Activated CD8-positive, alpha-beta memory T cell treated with anti-CD3 and anti-CD28 coated beads, Interleukin-2, amount 10 ng/mL, durations not matched to agents 7 days and 5 days (primary cell): ENCODE data around the gene KCNN1. TPM values are rescaled to one million over a fixed set of nuclear protein-coding genes. Genes with fewer than 3 reads are reported as not detected.
A peak's percentile ranks its signal among the peaks of the same experiment; 100 is the strongest.
"Not testable (repeated sequence)": the region's sequence is repeated elsewhere in the genome, so short reads cannot be mapped to it uniquely, and the experiment has no call there.

Source experiments
- ATAC-seq: fragments of 150-1000 bp; cut with Tn5 transposase; one replicate; pipeline ENCODE4 v1.10.0; 2021; ENCODE audit warnings: moderate library complexity
- CTCF ChIA-PET: fragments of 350-600 bp; sonication (Branson Sonifier 250); formaldehyde crosslinking; loops from one replicate; lab custom pipeline; 2021; ENCODE audit warnings: antibody characterized with exemption; lab: Charles Lee
- DNase-seq: peaks from one replicate; pipeline ENCODE4 v3.0.0-alpha.2; 2020
- H3K27ac Mint-ChIP-seq: one replicate; pipeline ENCODE4 v1.8.0; 2021; ENCODE audit warnings: mild to moderate bottlenecking, mixed read lengths
- H3K27me3 Mint-ChIP-seq: one replicate; pipeline ENCODE4 v1.8.0; 2021; ENCODE audit warnings: mixed read lengths
- H3K36me3 Mint-ChIP-seq: one replicate; pipeline ENCODE4 v1.8.0; 2021; ENCODE audit warnings: mild to moderate bottlenecking, mixed read lengths
- H3K4me1 Mint-ChIP-seq: one replicate; pipeline ENCODE4 v1.8.0; 2021; ENCODE audit warnings: mixed read lengths
- H3K4me3 Mint-ChIP-seq: one replicate; pipeline ENCODE4 v1.8.0; 2021; ENCODE audit warnings: mild to moderate bottlenecking, moderate library complexity, mixed read lengths
- H3K9me3 Mint-ChIP-seq: one replicate; pipeline ENCODE4 v1.8.0; 2022; ENCODE audit warnings: low read depth, mixed read lengths
- total RNA-seq, 2 experiments: library from RNA; stranded (reverse); gene quantifications; one replicate each; pipeline ENCODE4 v1.2.3, GENCODE V29; 2021

KCNN1 gene
- total RNA-seq = under 1 TPM in 1 of 2 experiments, not detected in 1; 0.21 TPM

DNA sequence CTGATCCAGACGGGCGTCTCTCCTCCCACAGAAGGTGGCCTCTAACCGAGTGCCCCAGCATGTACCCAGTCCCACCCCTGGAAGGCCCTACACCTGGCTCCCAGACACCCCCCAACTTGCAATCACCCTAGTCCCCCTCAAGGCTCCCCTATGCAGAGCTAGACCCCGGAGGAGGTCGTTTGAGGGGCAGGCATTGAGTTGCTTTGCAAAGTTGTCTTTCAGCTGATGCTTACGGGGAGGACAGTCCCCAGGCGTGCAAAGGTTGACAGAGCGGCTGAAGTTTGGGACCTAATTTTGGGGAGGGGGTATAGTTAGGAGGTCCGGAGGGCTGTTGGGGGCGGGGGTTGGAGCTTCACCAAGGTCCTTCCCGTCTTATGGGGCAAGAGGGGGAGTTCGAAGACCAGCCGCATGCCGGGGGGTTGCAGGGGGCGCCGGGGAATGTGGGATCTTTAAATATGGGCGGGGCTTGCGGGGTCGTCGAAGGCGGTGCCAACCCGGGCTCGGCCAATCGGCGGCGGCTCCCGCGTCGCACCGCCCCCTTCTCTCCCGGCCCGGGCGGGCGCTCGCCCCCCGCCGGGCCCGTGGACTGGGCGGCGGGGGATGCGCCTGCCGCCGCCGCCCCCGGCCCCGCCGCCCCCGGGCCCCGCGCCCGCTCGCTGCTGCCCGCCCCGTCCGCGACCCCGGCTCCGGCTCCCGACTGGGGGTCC is at the start of gene KCNN1:
KCNN1 (plus strand) TSS at position 558 of the 707 bp plus-strand sequence. CDS start 6,782 bp downstream, outside the sequence.
- ATAC-seq = peak; percentile 12
- H3K36me3 Mint-ChIP-seq = no peaks in the 10 kb centered on the region
- CTCF ChIA-PET = interaction anchor here (6.9 kb wide), 1 partner anchor 29 kb away, joined by 34 read pairs; no protein-coding TSS in a partner anchor
- no peak for DNase-seq
- no peak within 1 kb of the TSS for H3K4me3 Mint-ChIP-seq
- H3K4me1 Mint-ChIP-seq = peaks cover 2% of the 10 kb centered on the region
- H3K27ac Mint-ChIP-seq = no peak within 1 kb of the TSS
- no peaks in the 10 kb centered on the region for H3K9me3 Mint-ChIP-seq
- peaks cover 46% of the 10 kb centered on the region for H3K27me3 Mint-ChIP-seq

DNA sequence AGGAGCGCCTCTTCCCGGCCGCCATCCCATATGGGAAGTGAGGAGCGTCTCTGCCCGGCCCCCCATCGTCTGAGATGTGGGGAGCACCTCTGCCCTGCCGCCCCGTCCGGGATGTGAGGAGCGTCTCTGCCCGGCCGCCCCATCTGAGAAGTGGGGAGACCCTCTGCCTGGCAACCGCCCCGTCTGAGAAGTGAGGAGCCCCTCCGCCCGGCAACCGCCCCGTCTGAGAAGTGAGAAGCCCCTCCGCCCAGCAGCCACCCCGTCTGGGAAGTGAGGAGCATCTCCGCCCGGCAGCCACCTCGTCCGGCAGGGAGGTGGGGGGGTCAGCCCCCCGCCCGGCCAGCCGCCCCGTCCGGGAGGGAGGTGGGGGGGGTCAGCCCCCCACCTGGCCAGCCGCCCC is 48.8 kb upstream of the KCNN1 start:
- H3K27me3 Mint-ChIP-seq, H3K27ac Mint-ChIP-seq, DNase-seq, CTCF ChIA-PET, ATAC-seq, H3K4me1 Mint-ChIP-seq, H3K4me3 Mint-ChIP-seq, H3K9me3 Mint-ChIP-seq, H3K36me3 Mint-ChIP-seq: not testable (repeated sequence)

DNA sequence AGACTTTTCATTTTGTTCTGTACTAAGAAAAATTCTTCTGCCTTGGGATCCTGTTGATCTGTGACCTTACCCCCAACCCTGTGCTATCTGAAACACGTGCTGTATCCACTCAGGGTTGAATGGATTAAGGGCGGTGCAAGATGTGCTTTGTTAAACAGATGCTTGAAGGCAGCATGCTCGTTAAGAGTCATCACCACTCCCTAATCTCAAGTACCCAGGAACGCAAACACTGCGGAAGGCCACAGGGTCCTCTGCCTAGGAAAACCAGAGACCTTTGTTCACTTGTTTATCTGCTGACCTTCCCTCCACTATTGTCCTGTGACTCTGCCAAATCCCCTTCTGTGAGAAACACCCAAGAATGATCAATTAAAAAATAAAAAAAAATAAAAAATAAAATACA is 47.8 kb upstream of the KCNN1 start:
- CTCF ChIA-PET = interaction anchor here (0.7 to 2.1 kb wide), 3 partner anchors 14 to 60 kb away, joined by 3 to 5 read pairs (median 3); partner anchors contain the start of genes CCDC124 and RPL18A
- not testable (repeated sequence) for H3K4me1 Mint-ChIP-seq, DNase-seq, H3K27me3 Mint-ChIP-seq, H3K36me3 Mint-ChIP-seq, H3K4me3 Mint-ChIP-seq, H3K9me3 Mint-ChIP-seq, H3K27ac Mint-ChIP-seq, ATAC-seq

DNA sequence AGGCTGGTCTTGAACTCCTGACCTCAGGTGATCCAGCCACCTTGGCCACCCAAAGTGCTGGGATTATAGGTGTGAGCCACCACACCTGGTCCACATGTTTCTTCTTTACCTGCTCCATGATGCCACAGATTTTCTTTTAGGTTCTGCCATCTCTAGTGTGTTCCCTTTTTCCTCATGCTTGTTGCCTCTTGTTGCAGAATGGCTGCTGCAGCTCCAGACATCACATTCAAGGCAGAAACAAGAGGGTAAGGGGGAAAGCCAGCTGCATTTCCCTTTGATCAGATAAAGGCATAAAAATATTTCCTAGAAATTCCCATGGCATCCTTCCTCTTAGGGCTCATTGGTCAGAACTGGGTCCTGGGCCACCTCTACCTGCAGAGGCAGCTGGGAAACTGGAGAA is 46.4 kb upstream of the KCNN1 start:
- ATAC-seq (no peak), DNase-seq (no peak)
- Mint-ChIP-seq H3K27me3 (peaks cover 3% of the 10 kb centered on the region), H3K36me3 (no peaks in the 10 kb centered on the region), H3K4me3 (no peak overlapping the region), H3K9me3 (no peaks in the 10 kb centered on the region), H3K27ac (no peak overlapping the region), H3K4me1 (no peaks in the 10 kb centered on the region)
- CTCF ChIA-PET = interaction anchor here (1.2 to 2.1 kb wide), 2 partner anchors 12 to 61 kb away, joined by 3 to 5 read pairs; partner anchors contain the start of genes CCDC124 and RPL18A

DNA sequence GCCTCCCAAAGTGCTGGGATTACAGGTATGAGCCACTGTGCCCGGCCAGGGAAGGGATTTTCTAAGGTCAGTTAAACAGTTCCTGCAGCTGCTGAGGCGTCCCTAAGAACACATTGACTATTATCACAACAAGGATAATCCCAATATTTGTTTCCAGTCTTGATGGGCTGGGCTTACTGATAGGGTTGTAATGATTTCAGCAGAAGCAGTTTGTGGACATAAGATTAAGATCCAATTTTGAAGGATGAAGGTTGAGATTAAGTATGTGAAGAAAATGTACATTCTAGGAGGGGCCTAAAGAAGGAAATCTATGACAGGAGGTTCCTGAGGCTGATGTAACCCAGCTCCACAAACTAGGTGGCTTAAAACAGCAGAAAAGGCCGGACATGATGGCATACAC is 44.8 kb upstream of the KCNN1 start:
- no peaks in the 10 kb centered on the region for H3K36me3 Mint-ChIP-seq
- CTCF ChIA-PET = interaction anchor here (0.8 kb wide), 1 partner anchor 63 kb away, joined by 4 read pairs; no protein-coding TSS in a partner anchor
- H3K9me3 Mint-ChIP-seq = no peaks in the 10 kb centered on the region
- H3K27me3 Mint-ChIP-seq = peaks cover 7% of the 10 kb centered on the region
- peaks cover 2% of the 10 kb centered on the region for H3K4me1 Mint-ChIP-seq
- ATAC-seq (no peak), DNase-seq (no peak)
- H3K4me3 Mint-ChIP-seq = no peak overlapping the region
- H3K27ac Mint-ChIP-seq = no peak overlapping the region

DNA sequence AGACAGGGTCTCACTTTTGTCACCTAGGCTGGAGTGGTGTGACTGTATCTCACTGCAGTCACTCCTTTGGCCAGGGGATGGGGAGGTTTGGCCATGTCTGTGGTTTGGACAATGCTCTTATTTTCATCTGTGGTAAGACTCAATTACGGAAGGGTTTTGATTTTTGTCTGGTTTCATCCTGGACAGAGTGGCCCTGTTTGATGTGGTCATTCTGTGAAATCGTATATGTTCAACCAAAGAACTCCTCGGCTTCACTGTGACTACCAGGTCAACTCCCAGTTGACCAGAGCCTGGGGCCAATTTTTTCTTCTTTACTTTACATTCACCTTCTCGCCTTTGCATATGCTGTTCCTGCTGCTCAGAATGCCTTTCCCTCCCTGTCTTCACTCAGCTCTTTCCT is 40.9 kb upstream of the KCNN1 start:
- CTCF ChIA-PET = interaction anchor here (1.5 kb wide), 1 partner anchor 67 kb away, joined by 5 read pairs; the partner anchor contains the start of gene RPL18A
- Mint-ChIP-seq H3K27ac (no peak overlapping the region), H3K9me3 (no peaks in the 10 kb centered on the region)

DNA sequence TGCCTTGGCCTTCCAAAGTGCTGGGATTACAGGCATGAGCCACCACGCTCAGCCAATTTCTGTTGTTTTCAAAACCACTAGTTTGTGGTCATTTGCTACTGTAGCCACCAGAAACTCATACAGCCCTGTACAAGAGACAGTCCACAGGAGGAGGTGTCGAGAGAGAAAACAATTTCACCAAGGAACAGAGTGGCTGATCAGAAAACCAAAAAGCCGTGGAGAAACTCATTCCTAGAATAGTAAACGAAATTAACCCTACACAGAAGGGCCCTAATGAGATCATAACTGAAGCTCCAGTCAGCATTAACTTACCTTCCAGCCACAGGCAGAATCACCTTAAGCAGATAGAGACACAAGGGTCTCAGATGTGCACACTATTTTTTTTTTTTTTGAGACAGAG is 37.9 kb upstream of the KCNN1 start:
- Mint-ChIP-seq H3K4me3 (no peak overlapping the region), H3K27ac (no peak overlapping the region), H3K36me3 (no peaks in the 10 kb centered on the region), H3K9me3 (no peaks in the 10 kb centered on the region), H3K27me3 (peaks cover 4% of the 10 kb centered on the region), H3K4me1 (peaks cover 35% of the 10 kb centered on the region)
- DNase-seq (no peak), ATAC-seq (no peak)
- CTCF ChIA-PET = interaction anchor here (5.1 to 12.7 kb wide), 4 partner anchors 17 to 71 kb away, joined by 55 to 361 read pairs (median 189); partner anchors contain the start of genes RPL18A and SLC5A5

More for the DNA sequence above, 40.9 kb upstream of the KCNN1 start:
- no peak overlapping the region for H3K4me3 Mint-ChIP-seq
- peaks cover 18% of the 10 kb centered on the region for H3K4me1 Mint-ChIP-seq
- H3K36me3 Mint-ChIP-seq = no peaks in the 10 kb centered on the region
- DNase-seq (no peak), ATAC-seq (no peak)
- H3K27me3 Mint-ChIP-seq = peaks cover 7% of the 10 kb centered on the region

DNA sequence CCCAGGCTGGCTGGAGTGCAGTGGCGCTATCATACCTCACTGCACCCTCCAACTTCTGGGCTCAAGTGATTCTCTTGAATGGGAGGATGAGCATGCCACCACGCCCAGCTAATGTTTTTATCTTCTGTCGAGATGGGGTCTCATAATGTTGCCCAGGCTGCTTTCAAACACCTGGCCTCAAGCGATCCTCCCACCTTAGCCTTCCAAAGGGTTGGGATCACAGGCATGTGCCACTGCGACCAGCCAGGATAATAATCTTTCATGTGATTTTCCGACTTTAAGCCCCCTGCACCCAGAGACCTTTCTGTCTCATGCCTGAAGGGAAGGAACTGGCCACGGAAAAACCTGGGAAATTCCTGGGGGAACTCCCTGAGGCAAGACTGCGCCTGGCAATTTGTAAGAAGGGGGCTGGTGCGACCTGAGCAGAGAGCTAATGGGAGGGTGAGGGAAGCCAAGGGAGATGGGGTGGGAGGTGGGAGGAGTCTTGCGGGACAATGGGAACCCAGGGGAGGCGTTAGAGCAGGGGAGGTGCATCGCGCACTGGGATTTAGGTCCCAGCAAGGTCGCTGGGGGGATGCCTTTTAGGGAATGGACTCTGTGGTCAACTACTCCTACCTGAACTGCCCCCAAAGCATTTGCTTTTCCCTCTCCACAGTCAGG is 35.2 kb upstream of the KCNN1 start:
- no peaks in the 10 kb centered on the region for H3K9me3 Mint-ChIP-seq
- no peaks in the 10 kb centered on the region for H3K36me3 Mint-ChIP-seq
- ATAC-seq = no peak
- peak overlapping the region; percentile 36 for H3K4me3 Mint-ChIP-seq
- peaks cover 3% of the 10 kb centered on the region for H3K27me3 Mint-ChIP-seq
- H3K27ac Mint-ChIP-seq = no peak overlapping the region
- H3K4me1 Mint-ChIP-seq = peaks cover 39% of the 10 kb centered on the region
- DNase-seq = no peak
- CTCF ChIA-PET = interaction anchor here (0.7 to 12.7 kb wide), 14 partner anchors 14 to 325 kb away, joined by 3 to 361 read pairs (median 14); partner anchors contain the start of genes RPL18A and SLC5A5

DNA sequence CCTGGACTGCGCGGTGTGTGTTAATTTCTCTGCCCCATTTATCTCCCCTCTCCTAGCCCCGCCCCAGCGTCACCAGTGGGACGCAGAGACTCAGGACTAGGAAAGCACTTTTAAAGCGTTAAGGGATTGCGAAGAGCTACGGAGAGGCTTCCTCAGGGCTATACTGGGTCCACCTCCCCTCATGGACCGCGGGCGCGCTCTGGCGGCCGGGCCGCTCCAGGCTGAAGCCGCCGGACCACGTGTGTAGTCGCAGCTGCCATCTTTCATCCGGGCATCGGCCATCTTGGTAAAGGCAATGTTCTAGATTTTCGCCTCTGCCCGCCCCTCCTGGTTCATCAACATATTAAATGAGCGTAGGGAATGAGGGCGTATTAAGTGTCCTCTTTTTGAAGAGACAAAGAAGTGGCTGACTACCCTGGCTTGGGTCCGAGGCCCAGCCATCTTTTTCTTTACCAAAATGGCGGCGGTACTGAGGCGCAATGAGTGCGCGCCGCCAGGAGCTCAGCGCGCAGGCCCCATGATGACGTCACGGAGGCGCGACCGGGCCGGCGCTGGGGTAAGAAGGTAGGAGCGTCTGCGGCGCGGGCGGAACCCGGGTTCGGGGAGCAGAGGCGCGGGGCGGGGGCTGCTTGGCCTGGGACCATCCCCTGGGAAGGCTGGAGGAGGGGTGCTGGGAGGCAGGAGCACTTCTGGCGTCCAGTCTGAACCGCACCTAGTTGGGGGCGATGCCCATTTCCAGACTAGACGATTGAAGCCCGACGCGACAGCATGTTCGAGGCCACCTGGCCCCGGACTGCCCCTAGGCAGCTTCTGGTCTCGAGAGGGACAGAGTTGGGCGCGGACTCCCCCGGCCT is 34.2 kb upstream of the KCNN1 start, which contains the start of gene CCDC124:
CCDC124 (plus strand) TSS at position 531 of the 854 bp plus-strand sequence. CDS start 3,406 bp downstream, outside the sequence.
- ATAC-seq = peak; percentile 98
- peak within 1 kb of the TSS; percentile 77 for H3K4me3 Mint-ChIP-seq

DNA sequence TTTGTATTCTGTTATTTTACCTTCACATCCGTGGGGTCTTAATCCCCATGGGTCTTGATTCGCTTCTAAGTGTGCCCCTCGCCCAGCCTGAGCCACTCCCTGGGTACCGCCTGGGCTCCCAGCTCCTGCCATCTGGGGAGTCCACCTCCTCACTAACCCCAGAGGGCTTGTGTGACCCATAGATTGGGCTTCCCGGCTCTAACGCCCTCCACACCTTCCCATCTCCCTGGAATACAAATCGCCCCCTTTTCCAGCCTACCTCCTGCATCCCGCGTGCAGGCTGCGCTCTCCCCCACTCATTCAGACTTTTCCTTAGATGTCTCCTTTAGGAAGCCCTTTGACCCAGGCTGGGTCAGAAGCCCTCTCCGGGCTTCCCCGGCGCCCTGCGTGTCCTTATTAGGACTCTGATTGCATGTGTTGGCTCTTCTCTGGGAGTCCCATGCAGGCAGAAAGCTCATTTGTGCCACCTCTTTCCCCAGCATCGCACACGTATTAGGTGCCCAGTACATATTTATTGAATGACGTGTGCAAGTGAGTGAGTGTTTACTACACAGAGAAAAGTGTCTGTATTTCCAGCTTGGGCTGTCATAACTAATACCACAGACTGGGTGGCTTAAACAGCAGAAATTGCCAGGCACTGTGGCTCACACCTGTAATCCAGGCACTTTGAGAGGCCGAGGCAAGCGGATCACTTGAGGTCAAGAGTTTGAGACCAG is 33.3 kb upstream of the KCNN1 start:
- no peak for DNase-seq
- CTCF ChIA-PET = interaction anchor here (0.6 to 12.7 kb wide), 28 partner anchors 13 to 438 kb away, joined by 3 to 361 read pairs (median 5); partner anchors contain the start of genes FCHO1, JAK3, MAP1S and RPL18A
- Mint-ChIP-seq H3K27me3 (no peaks in the 10 kb centered on the region), H3K9me3 (no peaks in the 10 kb centered on the region), H3K36me3 (peaks cover 2% of the 10 kb centered on the region), H3K27ac (peak overlapping the region; percentile 86), H3K4me3 (peak overlapping the region; percentile 77), H3K4me1 (peaks cover 37% of the 10 kb centered on the region)
- no peak for ATAC-seq

More for the DNA sequence above, 34.2 kb upstream of the KCNN1 start, which contains the start of gene CCDC124:
- CTCF ChIA-PET = interaction anchor here (0.6 to 12.7 kb wide), 34 partner anchors 13 to 437 kb away, joined by 3 to 361 read pairs (median 5); partner anchors contain the start of genes FCHO1, JAK3, MAP1S and RPL18A
- Mint-ChIP-seq H3K27me3 (no peaks in the 10 kb centered on the region), H3K36me3 (peaks cover 2% of the 10 kb centered on the region), H3K4me1 (peaks cover 37% of the 10 kb centered on the region), H3K9me3 (no peaks in the 10 kb centered on the region), H3K27ac (peak within 1 kb of the TSS; percentile 86)
- DNase-seq = peak; percentile 96

DNA sequence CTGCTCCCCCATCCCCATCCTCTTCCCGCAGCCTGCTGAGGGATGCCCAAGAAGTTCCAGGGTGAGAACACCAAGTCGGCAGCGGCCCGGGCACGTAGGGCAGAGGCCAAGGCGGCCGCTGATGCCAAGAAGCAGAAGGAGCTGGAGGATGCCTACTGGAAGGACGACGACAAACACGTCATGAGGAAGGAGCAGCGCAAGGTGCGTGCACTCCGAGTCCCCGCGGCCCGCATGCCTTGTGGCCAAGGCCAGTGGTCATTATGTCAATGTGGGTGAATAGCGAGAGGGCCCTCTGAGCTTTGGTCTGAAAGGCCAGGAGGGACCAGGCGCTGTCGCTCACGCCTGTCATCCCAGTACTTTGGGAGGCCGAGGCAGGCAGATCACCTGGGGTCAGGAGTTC is 30.5 kb upstream of the KCNN1 start:
- no peak for DNase-seq
- ATAC-seq = no peak
- H3K9me3 Mint-ChIP-seq = no peaks in the 10 kb centered on the region
- no peaks in the 10 kb centered on the region for H3K27me3 Mint-ChIP-seq
- H3K36me3 Mint-ChIP-seq = peaks cover 5% of the 10 kb centered on the region
- no peak overlapping the region for H3K27ac Mint-ChIP-seq
- CTCF ChIA-PET = interaction anchor here (10.9 to 12.7 kb wide), 3 partner anchors 10 to 78 kb away, joined by 77 to 361 read pairs (median 301); partner anchors contain the start of gene RPL18A
- H3K4me3 Mint-ChIP-seq = no peak overlapping the region
- peaks cover 21% of the 10 kb centered on the region for H3K4me1 Mint-ChIP-seq
